Measurements from ENCODE around the gene SCFD2. TPM values are rescaled to one million over a fixed set of nuclear protein-coding genes. Genes with fewer than 3 reads are reported as not detected.

The SCFD2 gene
- total RNA-seq, 1 donor from 2014 or later, result 10.7 TPM

DNA sequence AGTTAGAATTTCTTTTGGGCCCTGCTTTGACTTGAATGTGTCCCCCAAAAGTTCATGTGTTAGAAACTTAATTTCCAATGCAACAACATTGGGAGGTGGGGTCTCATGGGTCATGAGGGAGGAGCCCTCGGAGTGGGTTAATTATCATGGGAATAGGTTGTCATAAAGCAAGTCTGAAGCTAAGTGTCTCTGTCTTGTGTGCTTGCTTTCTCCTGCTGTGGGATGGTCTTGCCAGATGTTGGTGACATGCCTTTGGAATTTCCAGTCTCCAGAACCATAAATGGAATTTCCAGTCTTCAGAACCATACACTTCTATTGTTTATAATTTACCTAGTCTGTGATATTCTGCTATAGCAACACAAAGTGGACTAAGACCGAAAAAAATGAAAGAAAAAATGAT lies 432.1 kb downstream of the SCFD2 start:
- peaks cover 5% of the 10 kb centered on the region for H3K9me3 Mint-ChIP-seq (ENCODE audit: low read depth)
- H3K4me1 Mint-ChIP-seq (ENCODE audit: low read depth), result peaks cover 11% of the 10 kb centered on the region
- DNase-seq (ENCODE audit: low spot score), result no peak
- TF ChIP-seq CTCF (IDR thresholded peaks at IDR 0.05), result no peak
- peaks cover 5% of the 10 kb centered on the region for H3K36me3 Mint-ChIP-seq (ENCODE audit: low read depth)
- H3K4me3 Mint-ChIP-seq (ENCODE audit: unreplicated experiment), result no peak overlapping the region
- H3K27ac Mint-ChIP-seq (ENCODE audit: unreplicated experiment), result no peak overlapping the region
- no peaks in the 10 kb centered on the region for H3K27me3 Mint-ChIP-seq (ENCODE audit: low read depth)

DNA sequence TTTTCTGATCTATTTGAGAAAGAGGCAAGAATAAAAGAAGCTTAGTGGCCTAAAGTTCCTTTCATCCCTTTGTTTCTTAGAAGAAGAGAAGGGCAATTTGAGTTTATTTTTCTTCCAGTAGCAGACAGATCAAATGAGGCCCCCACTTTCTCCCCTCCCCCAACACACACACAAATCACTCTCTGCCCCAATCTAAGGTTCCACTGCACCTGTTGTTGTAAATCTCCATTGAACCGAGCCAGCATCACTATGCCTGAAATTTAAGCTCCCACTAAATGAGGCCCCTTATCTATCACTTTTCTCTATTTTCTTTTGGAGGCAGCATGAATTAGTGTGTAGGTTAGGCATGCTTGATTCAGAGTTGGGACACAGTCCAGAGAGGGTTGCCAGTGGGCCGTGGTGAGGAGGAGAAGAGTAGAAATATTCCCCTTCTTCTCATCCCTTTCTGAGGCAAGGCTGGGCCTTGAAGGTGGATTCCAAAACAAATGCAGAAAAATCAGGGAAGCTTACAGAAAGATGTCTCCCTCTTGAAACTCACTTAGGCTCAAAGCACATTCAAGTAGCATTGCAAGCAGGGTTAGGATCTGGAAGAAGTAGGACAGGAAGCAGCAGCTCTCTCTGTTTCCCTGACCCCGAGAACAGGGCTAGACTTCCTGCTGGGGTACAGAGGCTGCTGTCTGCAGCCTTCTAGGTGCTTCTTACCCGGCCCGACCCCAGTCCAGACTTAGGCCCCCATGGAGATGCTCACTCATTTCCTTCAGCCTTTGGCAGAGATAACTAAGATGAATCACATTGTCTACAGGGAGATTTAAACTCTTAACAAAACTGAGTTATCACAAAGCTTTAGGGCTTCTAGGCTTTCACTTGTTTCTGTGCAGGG lies 433.0 kb downstream of the SCFD2 start:
- H3K36me3 Mint-ChIP-seq (ENCODE audit: low read depth), result peaks cover 5% of the 10 kb centered on the region
- H3K27ac Mint-ChIP-seq (ENCODE audit: unreplicated experiment), result no peak overlapping the region
- peaks cover 11% of the 10 kb centered on the region for H3K4me1 Mint-ChIP-seq (ENCODE audit: low read depth)
- no peak overlapping the region for H3K4me3 Mint-ChIP-seq (ENCODE audit: unreplicated experiment)
- H3K27me3 Mint-ChIP-seq (ENCODE audit: low read depth), result no peaks in the 10 kb centered on the region
- no peak for DNase-seq (ENCODE audit: low spot score)
- no peak for TF ChIP-seq CTCF (IDR thresholded peaks at IDR 0.05)
- H3K9me3 Mint-ChIP-seq (ENCODE audit: low read depth), result peaks cover 5% of the 10 kb centered on the region

- peaks cover 5% of the 10 kb centered on the region for H3K9me3 Mint-ChIP-seq (ENCODE audit: low read depth)
- no peak overlapping the region for H3K4me3 Mint-ChIP-seq (ENCODE audit: unreplicated experiment)
- H3K27ac Mint-ChIP-seq (ENCODE audit: unreplicated experiment), result no peak overlapping the region
- no peak for TF ChIP-seq CTCF (IDR thresholded peaks at IDR 0.05)
- H3K4me1 Mint-ChIP-seq (ENCODE audit: low read depth), result peaks cover 11% of the 10 kb centered on the region
- DNase-seq (ENCODE audit: low spot score), result no peak
- H3K27me3 Mint-ChIP-seq (ENCODE audit: low read depth), result no peaks in the 10 kb centered on the region
- H3K36me3 Mint-ChIP-seq (ENCODE audit: low read depth), result peaks cover 2% of the 10 kb centered on the region
Measured at GRCh38 chr4:52931243-52931642, 434.6 kb downstream of the SCFD2 start.

DNA sequence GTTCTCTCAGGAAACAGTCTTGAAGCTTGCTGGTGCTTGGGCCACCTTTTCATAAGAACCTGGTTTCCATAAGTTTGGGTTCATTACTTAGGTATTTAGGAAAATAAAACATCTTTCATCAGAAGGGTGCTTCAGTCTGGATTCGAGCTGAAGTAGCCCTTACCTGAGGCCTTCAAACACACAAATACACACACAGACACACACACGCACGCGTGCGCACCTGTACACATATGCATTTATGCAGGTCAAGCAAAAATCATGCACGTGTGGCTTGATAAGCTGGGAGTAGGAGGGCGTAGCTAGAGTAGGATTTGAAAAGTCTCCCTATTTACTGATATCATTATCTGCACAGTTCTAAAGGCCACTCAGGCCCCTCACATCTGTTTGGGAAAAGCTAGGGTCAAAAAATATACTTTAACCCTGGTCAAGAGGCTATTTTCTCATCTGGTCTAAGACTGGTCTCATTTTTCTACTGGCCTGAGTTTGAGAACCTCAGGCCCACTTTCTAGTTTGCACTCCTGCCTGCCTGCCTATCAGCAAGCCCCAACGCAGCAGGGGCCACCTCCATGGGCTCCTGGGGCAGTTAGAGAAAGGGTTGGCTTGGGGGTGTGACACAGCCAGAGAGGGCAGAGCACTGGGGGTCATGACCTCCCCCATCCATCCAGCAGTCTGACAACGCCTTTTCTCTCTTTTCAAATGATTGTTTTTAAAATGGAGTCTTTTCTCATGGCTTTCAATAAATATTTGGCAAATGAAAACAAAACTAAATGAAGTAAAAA lies 439.5 kb downstream of the SCFD2 start:
- Mint-ChIP-seq H3K27me3 (ENCODE audit: low read depth) (no peaks in the 10 kb centered on the region), H3K27ac (ENCODE audit: unreplicated experiment) (no peak overlapping the region), H3K4me3 (ENCODE audit: unreplicated experiment) (no peak overlapping the region), H3K36me3 (ENCODE audit: low read depth) (peaks cover 2% of the 10 kb centered on the region), H3K4me1 (ENCODE audit: low read depth) (peaks cover 6% of the 10 kb centered on the region), H3K9me3 (ENCODE audit: low read depth) (peaks cover 5% of the 10 kb centered on the region)
- no peak for TF ChIP-seq CTCF (IDR thresholded peaks at IDR 0.05)
- no peak for DNase-seq (ENCODE audit: low spot score)

- DNase-seq (ENCODE audit: low spot score), result no peak
- TF ChIP-seq CTCF (IDR thresholded peaks at IDR 0.05), result no peak
- peaks cover 6% of the 10 kb centered on the region for H3K4me1 Mint-ChIP-seq (ENCODE audit: low read depth)
- H3K4me3 Mint-ChIP-seq (ENCODE audit: unreplicated experiment), result no peak overlapping the region
- no peaks in the 10 kb centered on the region for H3K27me3 Mint-ChIP-seq (ENCODE audit: low read depth)
- H3K36me3 Mint-ChIP-seq (ENCODE audit: low read depth), result peaks cover 2% of the 10 kb centered on the region
- no peak overlapping the region for H3K27ac Mint-ChIP-seq (ENCODE audit: unreplicated experiment)
- peaks cover 4% of the 10 kb centered on the region for H3K9me3 Mint-ChIP-seq (ENCODE audit: low read depth)
Measured at GRCh38 chr4:52925531-52925968, 440.3 kb downstream of the SCFD2 start.
